HepG2 (cell line): ENCODE data around the gene TMEM271.

Source experiments
- CCAR2 ChIP-seq: fragments of 200-400 bp; formaldehyde crosslinking; optimal IDR thresholded peaks from 2 replicates; pipeline ENCODE3; 2018; ENCODE audit warnings: low read depth, mild to moderate bottlenecking, low read length, moderate library complexity
- ERF ChIP-seq: IDR thresholded peaks from 2 replicates; pipeline ENCODE4 v1.6.1; 2018; ENCODE audit warnings: missing biosample characterization, missing genetic modification reagents
- MYC ChIP-seq: sonication (generic); formaldehyde crosslinking; IDR thresholded peaks from 2 replicates; pipeline ENCODE4 v1.9.0; 2021; ENCODE audit warnings: missing genetic modification reagents, borderline replicate concordance
- RNF2 ChIP-seq: fragments of 450-650 bp; conservative IDR thresholded peaks from 2 replicates; pipeline ENCODE4 v1.6.1; 2016; ENCODE audit warnings: low read depth
- SCMH1 ChIP-seq: sonication (generic); formaldehyde crosslinking; IDR thresholded peaks from 2 replicates; pipeline ENCODE4 v1.9.0; 2021; ENCODE audit warnings: missing genetic modification reagents, mild to moderate bottlenecking, borderline replicate concordance
- TARDBP ChIP-seq: sonication (generic); formaldehyde crosslinking; IDR thresholded peaks from 2 replicates; pipeline ENCODE4 v1.8.0; 2022; ENCODE audit warnings: mild to moderate bottlenecking, missing genetic modification reagents
- ZFP36 ChIP-seq: fragments of 150-350 bp; IDR thresholded peaks from 2 replicates; pipeline ENCODE4 v1.6.1; 2018; ENCODE audit warnings: borderline replicate concordance, low read length, low read depth; ENCODE audit not compliant: partially characterized antibody
- TF ChIP-seq, protein P1 (sequence below): sonication (generic); formaldehyde crosslinking; IDR thresholded peaks from 2 replicates; pipeline ENCODE4 v1.5.0; 2020; ENCODE audit warnings: mild to moderate bottlenecking, missing genetic modification reagents, moderate library complexity
- TF ChIP-seq, protein P2 (sequence below): IDR thresholded peaks from 2 replicates; pipeline ENCODE4 v1.6.1; 2018; ENCODE audit warnings: missing genetic modification reagents, mild to moderate bottlenecking, missing compliant biosample characterization
- TF ChIP-seq, protein P3 (sequence below): IDR thresholded peaks from 2 replicates; pipeline ENCODE4 v1.6.1; 2016

DNA sequence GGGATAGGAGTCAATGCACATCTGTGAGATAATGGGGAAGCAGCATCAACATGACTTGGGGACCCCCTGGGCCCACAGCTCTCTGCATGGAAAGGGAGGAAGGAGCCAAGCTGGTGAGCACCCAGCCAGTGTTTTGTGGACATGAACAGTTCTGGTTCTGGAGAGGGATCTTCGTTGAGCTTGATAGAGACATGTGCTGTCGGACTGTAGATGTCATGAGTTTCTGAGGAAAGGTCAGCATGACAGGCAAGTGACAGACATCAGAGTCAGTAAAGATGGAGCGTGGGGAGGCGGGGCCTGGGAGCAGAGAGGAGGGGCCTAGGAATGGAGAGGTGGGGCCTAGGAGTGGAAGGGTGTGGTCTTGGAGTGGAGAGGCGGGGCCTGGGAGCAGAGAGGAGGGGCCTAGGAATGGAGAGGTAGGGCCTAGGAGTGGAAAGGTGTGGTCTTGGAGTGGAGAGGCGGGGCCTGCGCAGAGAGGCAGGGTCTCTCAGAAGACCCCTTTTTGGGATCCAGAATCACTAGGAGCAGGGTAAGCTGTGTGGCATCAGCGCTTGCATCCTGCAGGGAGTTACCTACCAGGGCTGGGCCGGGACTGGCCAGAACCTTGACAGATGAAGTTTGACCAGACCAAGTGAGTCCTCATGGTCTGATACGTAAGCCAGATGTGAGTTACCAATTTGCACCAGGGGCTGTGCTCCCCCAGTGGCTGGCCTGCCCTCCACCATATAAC lies 43.3 kb downstream of the TMEM271 start:
- no peak for TF ChIP-seq ZFP36
- no peak for TF ChIP-seq SCMH1 (CRISPR knock-in tag)
- TF ChIP-seq CCAR2: no peak
- TF ChIP-seq, protein P1, sequence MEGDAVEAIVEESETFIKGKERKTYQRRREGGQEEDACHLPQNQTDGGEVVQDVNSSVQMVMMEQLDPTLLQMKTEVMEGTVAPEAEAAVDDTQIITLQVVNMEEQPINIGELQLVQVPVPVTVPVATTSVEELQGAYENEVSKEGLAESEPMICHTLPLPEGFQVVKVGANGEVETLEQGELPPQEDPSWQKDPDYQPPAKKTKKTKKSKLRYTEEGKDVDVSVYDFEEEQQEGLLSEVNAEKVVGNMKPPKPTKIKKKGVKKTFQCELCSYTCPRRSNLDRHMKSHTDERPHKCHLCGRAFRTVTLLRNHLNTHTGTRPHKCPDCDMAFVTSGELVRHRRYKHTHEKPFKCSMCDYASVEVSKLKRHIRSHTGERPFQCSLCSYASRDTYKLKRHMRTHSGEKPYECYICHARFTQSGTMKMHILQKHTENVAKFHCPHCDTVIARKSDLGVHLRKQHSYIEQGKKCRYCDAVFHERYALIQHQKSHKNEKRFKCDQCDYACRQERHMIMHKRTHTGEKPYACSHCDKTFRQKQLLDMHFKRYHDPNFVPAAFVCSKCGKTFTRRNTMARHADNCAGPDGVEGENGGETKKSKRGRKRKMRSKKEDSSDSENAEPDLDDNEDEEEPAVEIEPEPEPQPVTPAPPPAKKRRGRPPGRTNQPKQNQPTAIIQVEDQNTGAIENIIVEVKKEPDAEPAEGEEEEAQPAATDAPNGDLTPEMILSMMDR (CRISPR knock-in tag): no peak
- no peak for TF ChIP-seq RNF2
- no peak for TF ChIP-seq ERF (CRISPR knock-in tag)
- no peak for TF ChIP-seq TARDBP
- TF ChIP-seq, protein P2, sequence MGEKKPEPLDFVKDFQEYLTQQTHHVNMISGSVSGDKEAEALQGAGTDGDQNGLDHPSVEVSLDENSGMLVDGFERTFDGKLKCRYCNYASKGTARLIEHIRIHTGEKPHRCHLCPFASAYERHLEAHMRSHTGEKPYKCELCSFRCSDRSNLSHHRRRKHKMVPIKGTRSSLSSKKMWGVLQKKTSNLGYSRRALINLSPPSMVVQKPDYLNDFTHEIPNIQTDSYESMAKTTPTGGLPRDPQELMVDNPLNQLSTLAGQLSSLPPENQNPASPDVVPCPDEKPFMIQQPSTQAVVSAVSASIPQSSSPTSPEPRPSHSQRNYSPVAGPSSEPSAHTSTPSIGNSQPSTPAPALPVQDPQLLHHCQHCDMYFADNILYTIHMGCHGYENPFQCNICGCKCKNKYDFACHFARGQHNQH (CRISPR knock-in tag): no peak
- TF ChIP-seq MYC (CRISPR knock-in tag): no peak
- TF ChIP-seq, protein P3, sequence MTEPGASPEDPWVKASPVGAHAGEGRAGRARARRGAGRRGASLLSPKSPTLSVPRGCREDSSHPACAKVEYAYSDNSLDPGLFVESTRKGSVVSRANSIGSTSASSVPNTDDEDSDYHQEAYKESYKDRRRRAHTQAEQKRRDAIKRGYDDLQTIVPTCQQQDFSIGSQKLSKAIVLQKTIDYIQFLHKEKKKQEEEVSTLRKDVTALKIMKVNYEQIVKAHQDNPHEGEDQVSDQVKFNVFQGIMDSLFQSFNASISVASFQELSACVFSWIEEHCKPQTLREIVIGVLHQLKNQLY: no peak
